Neutrophil (primary cell): ENCODE data around the gene TRPM3.

Experiments
- H3K27ac ChIP-seq: fragments of 200-600 bp; sonication (generic); 2 replicates; pipeline ENCODE4 v1.5.1; 2016; ENCODE audit warnings: mild to moderate bottlenecking, moderate library complexity
- H3K27me3 ChIP-seq: fragments of 200-600 bp; sonication (generic); 2 replicates; pipeline ENCODE4 v1.6.0; 2016; ENCODE audit warnings: mild to moderate bottlenecking
- H3K36me3 ChIP-seq: fragments of 200-600 bp; sonication (generic); 2 replicates; pipeline ENCODE4 v1.5.1; 2017
- H3K4me1 ChIP-seq, 2 experiments: fragments of 200-600 bp in 1 of 2; sonication (generic) in 1 of 2; 1 replicate in 1 of 2; 2 replicates in 1 of 2; pipeline versions ENCODE4 v1.5.1 to v1.6.1; 2013 to 2016; ENCODE audit warnings: low read depth in 1 of 2, low read length in 1 of 2, mild to moderate bottlenecking in 1 of 2, moderate library complexity in 1 of 2; ENCODE audit not compliant: control insufficient read depth in 1 of 2, insufficient read depth in 1 of 2
- H3K4me3 ChIP-seq, 2 experiments: fragments of 200-600 bp in 1 of 2; sonication (generic) in 1 of 2; 1 replicate in 1 of 2; 2 replicates in 1 of 2; pipeline ENCODE4 v1.5.1; 2013 to 2016; ENCODE audit warnings: low read depth in 1 of 2, low read length in 1 of 2, mild to moderate bottlenecking in 1 of 2, moderate library complexity in 1 of 2
- H3K9me3 ChIP-seq: fragments of 200-600 bp; sonication (generic); 2 replicates; pipeline ENCODE4 v1.5.1; 2016
- CTCF ChIP-seq: fragments of 200-600 bp; sonication (generic); IDR thresholded peaks from 2 replicates; pipeline ENCODE4 v1.5.1; 2016; ENCODE audit warnings: antibody characterized with exemption

TRPM3 gene

GRCh38 chr9:70830618-70831017, 290.8 kb downstream of the TRPM3 start:
- Histone ChIP-seq H3K27ac (no peak overlapping the region), H3K27me3 (no peaks in the 10 kb centered on the region), H3K4me1 (no peaks in the 10 kb centered on the region), H3K36me3 (no peaks in the 10 kb centered on the region), H3K4me3 (no peak overlapping the region), H3K9me3 (no peaks in the 10 kb centered on the region)
- TF ChIP-seq CTCF = no peak

GRCh38 chr9:70829591-70830265, 291.7 kb downstream of the TRPM3 start:
- Histone ChIP-seq H3K4me1 (no peaks in the 10 kb centered on the region), H3K9me3 (no peaks in the 10 kb centered on the region), H3K4me3 (no peak overlapping the region), H3K27ac (no peak overlapping the region), H3K27me3 (no peaks in the 10 kb centered on the region), H3K36me3 (no peaks in the 10 kb centered on the region)
- TF ChIP-seq CTCF = no peak

GRCh38 chr9:70826562-70826961, 294.9 kb downstream of the TRPM3 start:
- TF ChIP-seq CTCF = no peak
- Histone ChIP-seq H3K27me3 (no peaks in the 10 kb centered on the region), H3K9me3 (no peaks in the 10 kb centered on the region), H3K27ac (no peak overlapping the region), H3K4me3 (no peak overlapping the region), H3K4me1 (no peaks in the 10 kb centered on the region), H3K36me3 (no peaks in the 10 kb centered on the region)

GRCh38 chr9:70823284-70823683, 298.1 kb downstream of the TRPM3 start:
- no peaks in the 10 kb centered on the region for H3K36me3 ChIP-seq
- no peaks in the 10 kb centered on the region for H3K9me3 ChIP-seq
- no peak overlapping the region for H3K4me3 ChIP-seq
- H3K4me1 ChIP-seq = no peaks in the 10 kb centered on the region
- H3K27ac ChIP-seq = no peak overlapping the region
- TF ChIP-seq CTCF = no peak
- no peaks in the 10 kb centered on the region for H3K27me3 ChIP-seq

- no peak overlapping the region for H3K4me3 ChIP-seq
- no peak overlapping the region for H3K27ac ChIP-seq
- TF ChIP-seq CTCF = no peak
- no peaks in the 10 kb centered on the region for H3K27me3 ChIP-seq
- no peaks in the 10 kb centered on the region for H3K36me3 ChIP-seq
- no peaks in the 10 kb centered on the region for H3K4me1 ChIP-seq
- no peaks in the 10 kb centered on the region for H3K9me3 ChIP-seq
Observed at GRCh38 chr9:70817311-70817710, 304.1 kb downstream of the TRPM3 start.
